Mammary epithelial cell (primary cell): Measurements from ENCODE around the gene FANCE.

ENCODE experiments used
- EZH2 ChIP-seq: IDR thresholded peaks from 2 replicates; pipeline ENCODE4 v1.6.1; 2012; ENCODE audit warnings: low read length, inconsistent platforms, borderline replicate concordance
- TF ChIP-seq, protein P1 (sequence below), 2 donors: IDR thresholded peaks in 1 of 2; conservative IDR thresholded peaks in 1 of 2; 2 replicates each; pipeline ENCODE4 v1.5.1; 2011 to 2012; ENCODE audit warnings: inconsistent platforms in 2 of 2, low read length in 2 of 2, mild to moderate bottlenecking in 2 of 2, control low read depth in 1 of 2, low read depth in 1 of 2; ENCODE audit not compliant: insufficient read depth in 1 of 2; ENCODE audit errors: extremely low read depth in 1 of 2

DNA sequence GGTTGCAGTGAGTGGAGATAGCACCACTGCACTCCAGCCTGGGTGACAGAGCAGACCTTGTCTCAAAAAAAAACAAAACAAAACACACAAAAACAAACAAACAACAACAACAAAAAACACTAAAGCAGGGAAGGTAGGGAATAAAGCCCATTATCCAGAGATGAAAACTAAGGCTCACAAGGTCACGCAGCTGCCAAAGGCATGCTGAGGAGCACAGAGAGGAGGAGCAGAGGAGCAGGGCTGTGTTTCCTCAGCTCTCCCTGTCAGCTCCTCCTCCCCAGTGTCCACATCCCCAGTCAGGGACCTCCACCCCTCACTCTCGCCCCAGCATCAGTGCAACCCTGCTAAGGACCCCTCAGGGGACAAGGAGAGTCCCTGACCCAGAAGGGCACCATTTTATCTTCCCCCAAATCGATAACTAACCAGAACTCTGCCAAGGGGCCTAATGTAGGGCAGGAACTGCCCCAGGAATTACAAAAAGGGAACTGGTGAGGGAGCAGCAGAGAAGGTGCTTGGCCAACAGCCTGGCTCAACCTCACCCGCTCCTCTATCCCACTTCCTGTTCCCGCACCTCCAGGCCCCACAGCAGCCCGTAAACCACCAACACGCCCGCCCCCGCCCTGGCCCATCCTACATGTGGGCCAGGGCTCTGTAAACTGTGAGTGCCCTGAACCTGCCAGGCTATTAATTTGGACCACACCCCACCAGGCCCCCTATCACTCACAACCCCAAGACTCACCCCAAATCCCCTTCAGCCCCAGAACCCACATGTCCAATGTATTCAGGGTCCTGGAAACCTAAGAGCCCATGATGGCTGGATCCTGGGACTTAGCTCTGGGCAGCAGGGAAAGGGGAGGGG, 35.7 kb downstream of the FANCE start:
- TF ChIP-seq, protein P1, sequence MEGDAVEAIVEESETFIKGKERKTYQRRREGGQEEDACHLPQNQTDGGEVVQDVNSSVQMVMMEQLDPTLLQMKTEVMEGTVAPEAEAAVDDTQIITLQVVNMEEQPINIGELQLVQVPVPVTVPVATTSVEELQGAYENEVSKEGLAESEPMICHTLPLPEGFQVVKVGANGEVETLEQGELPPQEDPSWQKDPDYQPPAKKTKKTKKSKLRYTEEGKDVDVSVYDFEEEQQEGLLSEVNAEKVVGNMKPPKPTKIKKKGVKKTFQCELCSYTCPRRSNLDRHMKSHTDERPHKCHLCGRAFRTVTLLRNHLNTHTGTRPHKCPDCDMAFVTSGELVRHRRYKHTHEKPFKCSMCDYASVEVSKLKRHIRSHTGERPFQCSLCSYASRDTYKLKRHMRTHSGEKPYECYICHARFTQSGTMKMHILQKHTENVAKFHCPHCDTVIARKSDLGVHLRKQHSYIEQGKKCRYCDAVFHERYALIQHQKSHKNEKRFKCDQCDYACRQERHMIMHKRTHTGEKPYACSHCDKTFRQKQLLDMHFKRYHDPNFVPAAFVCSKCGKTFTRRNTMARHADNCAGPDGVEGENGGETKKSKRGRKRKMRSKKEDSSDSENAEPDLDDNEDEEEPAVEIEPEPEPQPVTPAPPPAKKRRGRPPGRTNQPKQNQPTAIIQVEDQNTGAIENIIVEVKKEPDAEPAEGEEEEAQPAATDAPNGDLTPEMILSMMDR (conservative IDR thresholded peaks at IDR 0.05 in 1 of 2, IDR thresholded peaks at IDR 0.05 in 1 of 2; ENCODE audit: extremely low read depth in 1 of 2, insufficient read depth in 1 of 2, low read depth in 1 of 2, low read length in 2 of 2): no peak
- no peak for TF ChIP-seq EZH2
